ENCODE measurements around the gene RHOF. TPM values are rescaled to one million over a fixed set of nuclear protein-coding genes. Genes with fewer than 3 reads are reported as not detected.

RHOF gene
- total and polyA plus RNA-seq, 2 of the 13 experiments (the other 11 are each of a cell fraction or from before 2014, with no cell fraction given) = 14.6 to 32.2 TPM

DNA sequence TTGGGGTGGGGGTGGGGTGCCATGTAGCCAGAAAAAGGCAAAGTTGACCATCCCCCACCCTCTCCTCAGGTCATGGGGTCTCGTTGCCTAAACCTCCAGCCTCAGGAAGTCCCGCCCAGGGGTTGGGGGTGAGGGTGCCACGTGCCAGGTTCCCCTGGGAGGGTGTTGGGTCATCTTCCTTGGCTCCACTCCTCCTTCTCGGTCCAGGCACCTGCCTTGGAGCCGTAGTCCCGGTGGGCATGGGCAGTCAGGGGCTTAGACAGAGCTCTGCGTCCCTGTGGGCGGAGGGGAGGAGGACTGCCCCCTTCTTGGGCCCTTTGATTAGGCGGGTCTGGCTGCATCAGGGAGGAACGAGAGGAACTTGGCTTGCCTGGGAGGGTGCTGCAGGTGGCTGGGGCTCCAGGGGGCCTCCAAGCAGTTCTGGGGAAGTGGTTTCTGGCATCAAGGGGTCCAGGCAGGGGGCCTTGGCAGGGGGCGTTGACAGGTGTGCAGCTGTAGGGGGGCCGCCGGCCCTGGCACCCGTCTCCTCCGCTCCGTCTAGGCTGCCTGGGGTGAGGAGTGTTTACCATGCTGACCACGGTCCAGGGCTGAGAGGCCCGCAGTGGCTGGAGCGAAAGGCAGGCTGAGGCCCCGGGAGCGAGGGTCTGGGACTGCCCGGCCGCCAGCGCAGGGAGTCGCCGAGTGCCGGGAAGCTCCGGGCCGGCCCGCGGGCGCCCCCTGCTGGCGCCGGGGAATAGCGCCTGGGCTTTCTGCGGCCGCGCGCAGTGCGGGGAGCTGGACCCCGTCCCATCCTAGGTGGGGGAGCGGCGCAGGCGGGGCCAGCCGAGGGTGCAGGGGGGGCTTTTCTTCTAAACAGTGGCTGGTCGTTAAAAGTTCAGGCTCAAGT is 18.2 kb upstream of the RHOF start (continued):
- no peak for TF ChIP-seq KAT8 (CRISPR knock-in tag; IDR thresholded peaks at IDR 0.05)
- no peak for TF ChIP-seq BRCA1 (CRISPR knock-in tag; IDR thresholded peaks at IDR 0.05)
- no peak for TF ChIP-seq ATF1 (CRISPR knock-in tag; IDR thresholded peaks at IDR 0.05)
- no peak for TF ChIP-seq ZNF317 (CRISPR knock-in tag; IDR thresholded peaks at IDR 0.05)
- no peak for TF ChIP-seq NR1H2 (CRISPR knock-in tag; IDR thresholded peaks at IDR 0.05; ENCODE audit: borderline replicate concordance, low read depth)
- TF ChIP-seq, protein P1, sequence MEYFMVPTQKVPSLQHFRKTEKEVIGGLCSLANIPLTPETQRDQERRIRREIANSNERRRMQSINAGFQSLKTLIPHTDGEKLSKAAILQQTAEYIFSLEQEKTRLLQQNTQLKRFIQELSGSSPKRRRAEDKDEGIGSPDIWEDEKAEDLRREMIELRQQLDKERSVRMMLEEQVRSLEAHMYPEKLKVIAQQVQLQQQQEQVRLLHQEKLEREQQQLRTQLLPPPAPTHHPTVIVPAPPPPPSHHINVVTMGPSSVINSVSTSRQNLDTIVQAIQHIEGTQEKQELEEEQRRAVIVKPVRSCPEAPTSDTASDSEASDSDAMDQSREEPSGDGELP (IDR thresholded peaks at IDR 0.05; ENCODE audit: borderline replicate concordance, low read depth) = no peak
- TF ChIP-seq HOXA5 (CRISPR knock-in tag; IDR thresholded peaks at IDR 0.05) = peak; percentile 76
- TF ChIP-seq, protein P2, sequence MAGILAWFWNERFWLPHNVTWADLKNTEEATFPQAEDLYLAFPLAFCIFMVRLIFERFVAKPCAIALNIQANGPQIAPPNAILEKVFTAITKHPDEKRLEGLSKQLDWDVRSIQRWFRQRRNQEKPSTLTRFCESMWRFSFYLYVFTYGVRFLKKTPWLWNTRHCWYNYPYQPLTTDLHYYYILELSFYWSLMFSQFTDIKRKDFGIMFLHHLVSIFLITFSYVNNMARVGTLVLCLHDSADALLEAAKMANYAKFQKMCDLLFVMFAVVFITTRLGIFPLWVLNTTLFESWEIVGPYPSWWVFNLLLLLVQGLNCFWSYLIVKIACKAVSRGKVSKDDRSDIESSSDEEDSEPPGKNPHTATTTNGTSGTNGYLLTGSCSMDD (CRISPR knock-in tag; IDR thresholded peaks at IDR 0.05) = no peak
- no peak for TF ChIP-seq DNMT1 (CRISPR knock-in tag; IDR thresholded peaks at IDR 0.05)
- TF ChIP-seq, protein P3, sequence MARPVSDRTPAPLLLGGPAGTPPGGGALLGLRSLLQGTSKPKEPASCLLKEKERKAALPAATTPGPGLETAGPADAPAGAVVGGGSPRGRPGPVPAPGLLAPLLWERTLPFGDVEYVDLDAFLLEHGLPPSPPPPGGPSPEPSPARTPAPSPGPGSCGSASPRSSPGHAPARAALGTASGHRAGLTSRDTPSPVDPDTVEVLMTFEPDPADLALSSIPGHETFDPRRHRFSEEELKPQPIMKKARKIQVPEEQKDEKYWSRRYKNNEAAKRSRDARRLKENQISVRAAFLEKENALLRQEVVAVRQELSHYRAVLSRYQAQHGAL (CRISPR knock-in tag; IDR thresholded peaks at IDR 0.05; ENCODE audit: not compliant biosample characterization) = no peak
- TF ChIP-seq SRSF4 (IDR thresholded peaks at IDR 0.05; ENCODE audit: low read depth, low read length, poor library complexity, severe bottlenecking) = no peak
- no peak for TF ChIP-seq ZSCAN25 (CRISPR knock-in tag; IDR thresholded peaks at IDR 0.05)
- TF ChIP-seq ZMYM4 (CRISPR knock-in tag; IDR thresholded peaks at IDR 0.05) = 0 out of 2 replicates have a peak, but pooled peaks have one; percentile 30
- no peak for TF ChIP-seq CCDC6 (CRISPR knock-in tag; IDR thresholded peaks at IDR 0.05)
- TF ChIP-seq, protein P4, sequence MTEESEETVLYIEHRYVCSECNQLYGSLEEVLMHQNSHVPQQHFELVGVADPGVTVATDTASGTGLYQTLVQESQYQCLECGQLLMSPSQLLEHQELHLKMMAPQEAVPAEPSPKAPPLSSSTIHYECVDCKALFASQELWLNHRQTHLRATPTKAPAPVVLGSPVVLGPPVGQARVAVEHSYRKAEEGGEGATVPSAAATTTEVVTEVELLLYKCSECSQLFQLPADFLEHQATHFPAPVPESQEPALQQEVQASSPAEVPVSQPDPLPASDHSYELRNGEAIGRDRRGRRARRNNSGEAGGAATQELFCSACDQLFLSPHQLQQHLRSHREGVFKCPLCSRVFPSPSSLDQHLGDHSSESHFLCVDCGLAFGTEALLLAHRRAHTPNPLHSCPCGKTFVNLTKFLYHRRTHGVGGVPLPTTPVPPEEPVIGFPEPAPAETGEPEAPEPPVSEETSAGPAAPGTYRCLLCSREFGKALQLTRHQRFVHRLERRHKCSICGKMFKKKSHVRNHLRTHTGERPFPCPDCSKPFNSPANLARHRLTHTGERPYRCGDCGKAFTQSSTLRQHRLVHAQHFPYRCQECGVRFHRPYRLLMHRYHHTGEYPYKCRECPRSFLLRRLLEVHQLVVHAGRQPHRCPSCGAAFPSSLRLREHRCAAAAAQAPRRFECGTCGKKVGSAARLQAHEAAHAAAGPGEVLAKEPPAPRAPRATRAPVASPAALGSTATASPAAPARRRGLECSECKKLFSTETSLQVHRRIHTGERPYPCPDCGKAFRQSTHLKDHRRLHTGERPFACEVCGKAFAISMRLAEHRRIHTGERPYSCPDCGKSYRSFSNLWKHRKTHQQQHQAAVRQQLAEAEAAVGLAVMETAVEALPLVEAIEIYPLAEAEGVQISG (CRISPR knock-in tag; IDR thresholded peaks at IDR 0.05) = no peak
- TF ChIP-seq PRMT3 (CRISPR knock-in tag; IDR thresholded peaks at IDR 0.05; ENCODE audit: borderline replicate concordance, low read depth) = no peak
- TF ChIP-seq, protein P5, sequence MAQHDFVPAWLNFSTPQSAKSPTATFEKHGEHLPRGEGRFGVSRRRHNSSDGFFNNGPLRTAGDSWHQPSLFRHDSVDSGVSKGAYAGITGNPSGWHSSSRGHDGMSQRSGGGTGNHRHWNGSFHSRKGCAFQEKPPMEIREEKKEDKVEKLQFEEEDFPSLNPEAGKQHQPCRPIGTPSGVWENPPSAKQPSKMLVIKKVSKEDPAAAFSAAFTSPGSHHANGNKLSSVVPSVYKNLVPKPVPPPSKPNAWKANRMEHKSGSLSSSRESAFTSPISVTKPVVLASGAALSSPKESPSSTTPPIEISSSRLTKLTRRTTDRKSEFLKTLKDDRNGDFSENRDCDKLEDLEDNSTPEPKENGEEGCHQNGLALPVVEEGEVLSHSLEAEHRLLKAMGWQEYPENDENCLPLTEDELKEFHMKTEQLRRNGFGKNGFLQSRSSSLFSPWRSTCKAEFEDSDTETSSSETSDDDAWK (CRISPR knock-in tag; IDR thresholded peaks at IDR 0.05) = no peak
- no peak for TF ChIP-seq ATF7 (IDR thresholded peaks at IDR 0.05)
- TF ChIP-seq ATF7 (CRISPR knock-in tag; IDR thresholded peaks at IDR 0.05) = no peak
- 0 out of 2 replicates have a peak, but pooled peaks have one; percentile 16 for TF ChIP-seq HIVEP1 (CRISPR knock-in tag; IDR thresholded peaks at IDR 0.05)

Data from HepG2 (cell line).